Dedifferentiated amniotic fluid mesenchymal stem cell (primary cell): ENCODE data around the gene ASZ1.

Source experiments
- DNase-seq: peaks from one replicate; pipeline ENCODE4 v3.0.0-alpha.2; 2016; ENCODE audit errors: extremely low spot score

ASZ1 gene

DNA sequence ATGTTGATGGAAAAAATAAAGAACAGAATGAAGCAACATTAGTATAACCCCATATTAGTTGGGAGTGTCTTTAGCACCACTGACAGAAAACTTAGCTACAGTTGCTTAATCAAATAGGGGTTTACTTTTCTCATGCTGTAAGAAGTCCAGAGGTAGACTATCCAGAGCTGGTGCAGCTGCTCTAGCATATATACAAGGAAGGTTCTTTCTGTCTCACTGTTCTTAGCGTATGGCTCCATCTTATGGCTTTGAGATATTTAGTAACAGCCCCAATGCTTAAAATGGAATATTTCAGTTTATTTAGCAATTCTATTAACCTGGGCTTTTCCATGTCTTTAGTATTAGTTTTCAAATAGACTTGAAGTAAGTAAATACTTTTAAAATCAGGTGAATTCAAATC is 89.3 kb downstream of the ASZ1 start:
- no peak for DNase-seq

DNA sequence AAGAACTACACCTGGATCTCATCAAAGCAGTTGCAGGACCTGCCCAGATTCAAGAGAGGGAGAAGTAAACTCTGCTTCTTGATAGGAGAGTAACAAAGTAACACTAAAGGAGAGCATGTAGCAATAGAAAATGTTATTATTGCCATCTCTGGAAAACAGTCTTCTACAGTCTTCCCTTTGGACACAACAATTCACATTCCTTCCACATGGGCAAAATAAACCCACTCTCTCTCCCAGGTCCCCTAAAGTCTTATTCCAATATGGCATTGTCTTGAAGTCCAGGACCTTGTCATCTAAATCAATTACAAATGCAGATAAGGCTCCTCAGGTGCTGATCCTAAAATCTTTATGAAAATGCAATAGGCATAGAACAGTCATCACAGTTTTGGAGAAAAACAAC is 94.1 kb downstream of the ASZ1 start:
- no peak for DNase-seq

DNA sequence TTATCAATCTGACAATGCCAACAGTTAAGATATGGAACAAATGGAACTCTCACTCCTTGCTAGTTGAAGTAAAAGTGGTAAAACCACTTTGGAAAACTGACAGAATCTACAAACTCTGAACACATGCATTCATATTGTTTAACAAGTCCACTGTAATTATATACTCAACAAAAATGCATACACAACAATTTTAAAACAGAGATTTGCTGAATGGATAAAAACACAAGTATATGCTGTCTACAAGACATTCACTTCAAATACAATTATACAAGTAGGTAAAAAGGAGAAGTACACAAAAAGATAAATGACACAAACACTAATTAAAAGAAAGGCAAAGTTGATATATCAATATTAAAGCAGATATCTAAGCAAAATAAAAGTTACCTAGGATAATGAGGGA is 95.3 kb downstream of the ASZ1 start:
- DNase-seq: no peak

DNA sequence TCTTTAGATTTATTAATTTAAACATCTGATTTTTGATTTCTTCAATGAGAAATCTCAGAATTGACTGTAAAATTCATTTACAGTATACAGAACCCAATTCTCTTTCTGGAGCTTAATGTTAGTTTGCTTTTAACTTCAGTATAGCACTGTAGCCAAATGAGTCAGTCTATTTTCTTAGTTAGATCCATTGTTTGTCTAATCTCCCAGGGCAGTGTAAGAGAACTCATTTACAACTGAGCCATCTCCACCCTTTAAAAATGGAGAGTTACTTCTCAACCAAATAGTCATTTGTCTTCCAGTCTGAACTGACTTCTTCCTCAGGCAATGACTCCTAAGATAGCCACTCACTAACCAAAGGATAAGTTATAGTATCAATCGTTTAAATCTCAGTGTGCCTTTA is 101.5 kb downstream of the ASZ1 start:
- no peak for DNase-seq

DNA sequence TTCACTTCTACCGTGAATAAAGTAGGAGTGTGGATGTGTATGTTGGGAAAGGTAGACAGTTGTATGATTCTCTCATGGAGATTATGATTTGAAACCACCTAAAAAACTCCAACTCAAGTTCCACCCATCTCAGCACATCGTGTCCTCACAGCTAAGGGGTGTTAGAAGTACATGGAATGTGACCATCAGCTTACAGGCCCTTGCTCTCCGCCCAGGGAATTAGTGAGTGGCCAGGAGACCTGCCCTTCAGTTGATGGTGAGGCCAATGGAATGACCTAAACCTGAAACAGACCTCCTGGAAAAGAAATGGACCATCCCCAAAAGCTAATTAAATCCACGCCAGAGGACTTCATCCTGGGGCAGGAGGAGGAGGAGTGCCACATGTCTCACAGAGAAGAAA is 102.3 kb downstream of the ASZ1 start:
- DNase-seq: no peak

DNA sequence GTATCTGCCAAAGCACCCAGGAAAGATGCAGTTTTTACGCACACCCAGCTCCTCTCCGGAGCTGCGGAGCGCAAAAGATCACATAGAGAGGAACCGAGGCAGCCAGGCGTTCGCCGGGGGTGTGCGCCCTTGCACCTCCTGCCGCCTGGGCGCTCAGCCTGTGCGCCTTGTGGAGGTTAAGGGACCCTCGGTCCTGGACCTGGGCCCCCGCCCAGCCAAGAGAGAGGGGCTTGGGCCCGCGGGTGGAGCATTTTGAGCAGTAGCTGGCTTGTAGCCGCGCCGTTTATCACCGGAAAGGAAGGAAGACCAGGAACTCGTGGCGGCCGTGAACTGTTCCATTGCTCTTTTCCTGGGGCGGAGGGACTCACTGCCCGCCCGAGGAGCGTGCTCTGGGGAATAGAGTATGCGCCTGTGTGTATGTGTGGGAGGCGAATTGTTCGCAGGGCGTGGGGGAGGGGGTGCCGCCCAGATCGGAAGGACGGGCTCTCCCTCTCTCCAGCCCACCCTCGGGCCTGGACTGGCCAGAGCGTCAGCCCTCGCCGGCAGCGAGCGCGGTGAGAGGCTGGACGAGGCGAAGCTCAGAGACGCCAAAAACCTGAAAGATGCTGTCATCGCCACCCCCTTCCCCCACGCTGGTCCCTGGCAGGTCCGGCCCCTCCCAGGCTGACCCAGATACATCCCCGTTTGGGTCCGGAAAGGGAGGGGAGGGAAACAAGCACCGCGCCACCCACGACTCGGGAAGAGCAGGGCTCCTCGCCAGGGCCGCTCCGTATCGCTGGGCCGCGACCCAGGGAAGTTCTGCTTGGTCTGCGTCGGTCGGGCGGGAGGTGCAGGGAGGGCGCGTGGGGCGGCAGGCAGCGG is 103.2 kb downstream of the ASZ1 start:
- DNase-seq: no peak

DNA sequence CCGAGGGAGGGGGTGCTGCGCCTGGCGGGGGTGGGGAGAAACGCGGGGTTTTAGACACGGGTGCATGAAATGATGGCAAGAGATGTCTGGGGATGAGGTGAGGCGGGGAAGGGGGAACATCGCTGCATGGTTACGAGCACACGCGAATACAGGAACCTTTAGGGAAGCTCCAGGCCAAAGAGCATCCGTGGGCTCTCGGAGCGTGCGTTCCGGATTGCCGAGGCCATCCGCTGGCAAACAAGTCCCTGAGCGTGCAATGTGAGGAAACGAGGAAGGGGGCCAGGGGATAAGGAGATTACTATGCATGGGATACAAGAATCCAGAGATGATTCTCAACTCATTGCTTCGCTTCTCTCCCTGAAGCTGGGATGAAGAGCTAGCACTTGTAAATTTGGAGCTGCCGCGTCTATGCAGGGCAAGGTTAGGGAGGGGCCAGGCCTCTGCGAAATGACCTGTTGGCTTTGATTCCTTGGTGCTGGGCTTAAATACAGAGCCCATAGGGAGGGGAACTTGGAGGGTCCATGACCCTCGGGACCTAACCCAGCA is 103.9 kb downstream of the ASZ1 start:
- no peak for DNase-seq

DNA sequence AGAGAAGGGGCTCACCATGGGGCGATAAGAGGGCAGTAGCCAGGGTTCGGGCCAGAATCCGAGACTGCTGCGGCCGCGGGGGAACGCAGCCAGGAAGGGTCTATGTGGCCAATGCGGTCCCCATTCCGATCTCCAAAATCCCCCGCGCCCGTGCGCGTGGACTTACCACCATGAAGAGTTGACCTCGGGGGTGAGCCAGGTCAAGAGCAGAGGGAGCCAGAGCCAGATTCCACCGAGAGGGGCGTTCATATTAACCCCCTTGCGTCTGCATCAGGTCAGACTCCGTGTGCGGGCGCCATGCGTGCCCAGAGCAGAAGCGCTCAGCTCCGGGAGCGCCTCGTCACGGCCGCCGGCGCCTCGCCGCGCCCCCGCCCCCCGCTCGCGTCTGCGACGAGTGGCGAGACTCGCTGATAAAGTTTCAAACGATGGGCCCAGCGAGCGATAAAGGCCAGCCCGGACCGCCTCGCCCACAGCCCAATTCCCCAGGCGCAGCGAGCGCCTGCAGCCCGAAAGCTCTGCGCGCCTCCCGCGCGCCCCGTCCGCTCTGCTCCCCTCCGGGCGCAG is 104.5 kb downstream of the ASZ1 start, which contains the start of gene WNT2:
TSS of gene WNT2 (minus strand) at position 318 of the 564 bp plus-strand sequence. CDS start at position 249, 69 bp downstream.
- DNase-seq: no peak

DNA sequence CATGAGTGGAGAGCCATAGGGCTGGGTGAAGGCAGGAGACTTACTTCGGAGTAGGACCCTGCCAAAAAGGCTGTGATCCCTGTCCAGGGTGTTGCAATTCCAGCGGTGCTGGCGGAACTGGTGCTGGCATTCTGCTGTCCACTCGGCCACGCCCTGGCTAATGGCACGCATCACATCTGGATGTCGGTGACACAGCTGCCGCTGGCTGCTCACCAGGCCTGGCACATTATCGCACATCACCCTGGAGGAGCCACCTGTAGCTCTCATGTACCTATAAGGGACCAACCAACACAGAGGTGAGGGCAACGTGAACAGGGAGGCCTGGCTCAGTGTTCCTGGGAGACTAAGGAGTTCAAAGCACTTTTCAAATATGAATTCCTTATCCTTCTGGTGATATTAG is 106.8 kb downstream of the ASZ1 start:
- DNase-seq: no peak

DNA sequence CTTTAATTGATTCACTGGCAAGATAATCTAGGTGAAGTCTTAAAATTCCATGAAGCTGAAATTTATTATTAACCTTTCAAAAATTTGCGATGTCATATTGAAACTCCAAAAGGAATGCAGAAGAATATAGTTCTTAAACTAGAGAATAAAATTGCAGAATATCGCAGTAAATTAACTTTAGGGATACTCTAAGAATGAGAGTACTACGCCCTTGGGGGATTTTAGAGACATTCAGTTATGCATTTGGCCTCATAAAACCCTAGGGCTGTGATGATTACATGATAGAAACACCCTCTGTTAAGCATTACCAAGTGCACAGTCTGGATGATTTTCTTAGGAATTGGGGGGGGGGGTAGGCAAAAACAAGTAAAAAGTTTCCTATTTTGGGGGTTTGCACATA is 108.1 kb downstream of the ASZ1 start:
- no peak for DNase-seq

DNA sequence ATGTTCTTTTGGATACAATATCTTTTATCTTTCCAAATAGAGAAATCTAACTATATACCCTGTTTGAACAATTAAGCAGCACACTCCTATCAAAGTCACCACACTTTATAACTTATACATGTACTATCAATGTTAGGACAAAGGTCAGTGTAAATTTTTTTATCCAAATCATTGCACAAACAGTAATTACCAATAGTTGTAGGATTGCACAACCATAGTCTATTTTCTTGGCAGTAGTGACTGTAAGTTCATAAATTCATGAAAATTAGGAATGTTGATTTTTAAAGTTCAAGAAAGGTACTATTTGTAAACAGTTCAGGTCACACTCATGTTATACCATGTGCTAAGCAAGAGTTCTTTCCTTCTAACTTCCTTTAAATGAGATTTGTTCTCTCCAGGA is 113.7 kb downstream of the ASZ1 start:
- DNase-seq: no peak
